ENCODE results near the gene CNTNAP2.

CNTNAP2 gene

GRCh38 chr7:147804032-147804431 is 1687.4 kb downstream of the CNTNAP2 start:
- no peak for DNase-seq (ENCODE audit: low read depth in 1 of 2, low spot score in 1 of 2)

- DNase-seq (ENCODE audit: low read depth in 1 of 2, low spot score in 1 of 2) = no peak
These were observed 1689.5 kb downstream of the CNTNAP2 start for GRCh38 chr7:147805996-147806576.

- no peak for DNase-seq (ENCODE audit: low read depth in 1 of 2, low spot score in 1 of 2)
These were observed 1693.2 kb downstream of the CNTNAP2 start for GRCh38 chr7:147809786-147810185.

GRCh38 chr7:147810269-147810668 is 1693.7 kb downstream of the CNTNAP2 start:
- DNase-seq (ENCODE audit: low read depth in 1 of 2, low spot score in 1 of 2) = no peak

GRCh38 chr7:147811923-147812322 is 1695.3 kb downstream of the CNTNAP2 start:
- no peak for DNase-seq (ENCODE audit: low read depth in 1 of 2, low spot score in 1 of 2)

- DNase-seq (ENCODE audit: low read depth in 1 of 2, low spot score in 1 of 2) = no peak
These were observed 1696.7 kb downstream of the CNTNAP2 start for GRCh38 chr7:147813316-147813715.

- no peak for DNase-seq (ENCODE audit: low read depth in 1 of 2, low spot score in 1 of 2)
These were observed 1701.7 kb downstream of the CNTNAP2 start for GRCh38 chr7:147818317-147818716.

GRCh38 chr7:147824671-147825070 is 1708.1 kb downstream of the CNTNAP2 start:
- DNase-seq (ENCODE audit: low read depth in 1 of 2, low spot score in 1 of 2) = no peak

- no peak for DNase-seq (ENCODE audit: low read depth in 1 of 2, low spot score in 1 of 2)
These were observed 1712.4 kb downstream of the CNTNAP2 start for GRCh38 chr7:147829016-147829415.

- DNase-seq (ENCODE audit: low read depth in 1 of 2, low spot score in 1 of 2) = no peak
These were observed 1717.0 kb downstream of the CNTNAP2 start for GRCh38 chr7:147833557-147833956.

GRCh38 chr7:147833970-147834369 is 1717.4 kb downstream of the CNTNAP2 start:
- no peak for DNase-seq (ENCODE audit: low read depth in 1 of 2, low spot score in 1 of 2)

- no peak for DNase-seq (ENCODE audit: low read depth in 1 of 2, low spot score in 1 of 2)
These were observed 1736.2 kb downstream of the CNTNAP2 start for GRCh38 chr7:147852833-147853232.

GRCh38 chr7:147857152-147858140 is 1740.8 kb downstream of the CNTNAP2 start:
- DNase-seq (ENCODE audit: low read depth in 1 of 2, low spot score in 1 of 2) = no peak

GRCh38 chr7:147858421-147858820 is 1741.8 kb downstream of the CNTNAP2 start:
- DNase-seq (ENCODE audit: low read depth in 1 of 2, low spot score in 1 of 2) = no peak

GRCh38 chr7:147859033-147859432 is 1742.4 kb downstream of the CNTNAP2 start:
- no peak for DNase-seq (ENCODE audit: low read depth in 1 of 2, low spot score in 1 of 2)

- no peak for DNase-seq (ENCODE audit: low read depth in 1 of 2, low spot score in 1 of 2)
These were observed 1742.9 kb downstream of the CNTNAP2 start for GRCh38 chr7:147859486-147859885.

- DNase-seq (ENCODE audit: low read depth in 1 of 2, low spot score in 1 of 2) = no peak
These were observed 1744.6 kb downstream of the CNTNAP2 start for GRCh38 chr7:147861058-147861716.

GRCh38 chr7:147861945-147862344 is 1745.3 kb downstream of the CNTNAP2 start:
- DNase-seq (ENCODE audit: low read depth in 1 of 2, low spot score in 1 of 2) = no peak

- no peak for DNase-seq (ENCODE audit: low read depth in 1 of 2, low spot score in 1 of 2)
These were observed 1752.9 kb downstream of the CNTNAP2 start for GRCh38 chr7:147869456-147869855.

- no peak for DNase-seq (ENCODE audit: low read depth in 1 of 2, low spot score in 1 of 2)
These were observed 1762.5 kb downstream of the CNTNAP2 start for GRCh38 chr7:147878912-147879661.

- DNase-seq (ENCODE audit: low read depth in 1 of 2, low spot score in 1 of 2) = no peak
These were observed 1769.3 kb downstream of the CNTNAP2 start for GRCh38 chr7:147885869-147886268.

All from stimulated activated CD4-positive, alpha-beta T cell treated with anti-CD3 and anti-CD28 coated beads, Interleukin-15, amount 100 ng/mL, for 1 hour (primary cell).